ENCODE measurements around the gene CREBZF.
"Not testable (repeated sequence)": the region's sequence is repeated elsewhere in the genome, so short reads cannot be mapped to it uniquely, and the experiment has no call there.

CREBZF gene

DNA sequence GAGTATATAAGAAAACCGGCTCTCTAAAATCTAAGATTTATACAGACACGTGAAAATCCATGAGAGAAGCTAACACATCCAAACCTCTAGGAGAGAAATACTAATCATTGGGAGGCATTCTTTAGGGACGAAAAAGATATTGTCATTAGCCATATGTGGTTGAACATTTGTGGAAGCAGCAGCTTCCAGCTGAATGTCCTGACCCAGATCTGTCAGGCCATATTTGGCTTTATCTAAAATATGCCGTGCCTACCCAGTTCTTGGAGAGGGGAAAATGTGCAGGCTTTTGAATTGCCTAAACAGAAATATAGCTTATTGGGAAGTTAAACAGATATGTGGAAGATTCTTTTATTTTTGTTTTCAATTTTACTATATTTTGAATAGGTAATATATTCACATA, 14.6 kb upstream of the CREBZF start:
- TF ChIP-seq, protein P1, sequence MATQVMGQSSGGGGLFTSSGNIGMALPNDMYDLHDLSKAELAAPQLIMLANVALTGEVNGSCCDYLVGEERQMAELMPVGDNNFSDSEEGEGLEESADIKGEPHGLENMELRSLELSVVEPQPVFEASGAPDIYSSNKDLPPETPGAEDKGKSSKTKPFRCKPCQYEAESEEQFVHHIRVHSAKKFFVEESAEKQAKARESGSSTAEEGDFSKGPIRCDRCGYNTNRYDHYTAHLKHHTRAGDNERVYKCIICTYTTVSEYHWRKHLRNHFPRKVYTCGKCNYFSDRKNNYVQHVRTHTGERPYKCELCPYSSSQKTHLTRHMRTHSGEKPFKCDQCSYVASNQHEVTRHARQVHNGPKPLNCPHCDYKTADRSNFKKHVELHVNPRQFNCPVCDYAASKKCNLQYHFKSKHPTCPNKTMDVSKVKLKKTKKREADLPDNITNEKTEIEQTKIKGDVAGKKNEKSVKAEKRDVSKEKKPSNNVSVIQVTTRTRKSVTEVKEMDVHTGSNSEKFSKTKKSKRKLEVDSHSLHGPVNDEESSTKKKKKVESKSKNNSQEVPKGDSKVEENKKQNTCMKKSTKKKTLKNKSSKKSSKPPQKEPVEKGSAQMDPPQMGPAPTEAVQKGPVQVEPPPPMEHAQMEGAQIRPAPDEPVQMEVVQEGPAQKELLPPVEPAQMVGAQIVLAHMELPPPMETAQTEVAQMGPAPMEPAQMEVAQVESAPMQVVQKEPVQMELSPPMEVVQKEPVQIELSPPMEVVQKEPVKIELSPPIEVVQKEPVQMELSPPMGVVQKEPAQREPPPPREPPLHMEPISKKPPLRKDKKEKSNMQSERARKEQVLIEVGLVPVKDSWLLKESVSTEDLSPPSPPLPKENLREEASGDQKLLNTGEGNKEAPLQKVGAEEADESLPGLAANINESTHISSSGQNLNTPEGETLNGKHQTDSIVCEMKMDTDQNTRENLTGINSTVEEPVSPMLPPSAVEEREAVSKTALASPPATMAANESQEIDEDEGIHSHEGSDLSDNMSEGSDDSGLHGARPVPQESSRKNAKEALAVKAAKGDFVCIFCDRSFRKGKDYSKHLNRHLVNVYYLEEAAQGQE (IDR thresholded peaks at IDR 0.05; ENCODE audit: insufficient replicate concordance, low read depth) = no peak
- TF ChIP-seq, protein P2, sequence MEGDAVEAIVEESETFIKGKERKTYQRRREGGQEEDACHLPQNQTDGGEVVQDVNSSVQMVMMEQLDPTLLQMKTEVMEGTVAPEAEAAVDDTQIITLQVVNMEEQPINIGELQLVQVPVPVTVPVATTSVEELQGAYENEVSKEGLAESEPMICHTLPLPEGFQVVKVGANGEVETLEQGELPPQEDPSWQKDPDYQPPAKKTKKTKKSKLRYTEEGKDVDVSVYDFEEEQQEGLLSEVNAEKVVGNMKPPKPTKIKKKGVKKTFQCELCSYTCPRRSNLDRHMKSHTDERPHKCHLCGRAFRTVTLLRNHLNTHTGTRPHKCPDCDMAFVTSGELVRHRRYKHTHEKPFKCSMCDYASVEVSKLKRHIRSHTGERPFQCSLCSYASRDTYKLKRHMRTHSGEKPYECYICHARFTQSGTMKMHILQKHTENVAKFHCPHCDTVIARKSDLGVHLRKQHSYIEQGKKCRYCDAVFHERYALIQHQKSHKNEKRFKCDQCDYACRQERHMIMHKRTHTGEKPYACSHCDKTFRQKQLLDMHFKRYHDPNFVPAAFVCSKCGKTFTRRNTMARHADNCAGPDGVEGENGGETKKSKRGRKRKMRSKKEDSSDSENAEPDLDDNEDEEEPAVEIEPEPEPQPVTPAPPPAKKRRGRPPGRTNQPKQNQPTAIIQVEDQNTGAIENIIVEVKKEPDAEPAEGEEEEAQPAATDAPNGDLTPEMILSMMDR (IDR thresholded peaks at IDR 0.05; ENCODE audit: insufficient read depth, low read length) = no peak
- TF ChIP-seq POLR2AphosphoS5 (IDR thresholded peaks at IDR 0.05; ENCODE audit: low read depth) (no peak), SPI1 (IDR thresholded peaks at IDR 0.05; ENCODE audit: borderline replicate concordance, low read depth) (no peak), GABPA (IDR thresholded peaks at IDR 0.05; ENCODE audit: low read depth) (no peak)
- no peaks in the 10 kb centered on the region for H3K27me3 ChIP-seq (ENCODE audit: insufficient read depth, poor library complexity, severe bottlenecking)
- H3K27ac ChIP-seq (replicated peaks) = no peak overlapping the region
- no peak for DNase-seq (ENCODE audit: low read depth in 1 of 2, low spot score in 1 of 2)
- no peak overlapping the region for H3K4me3 ChIP-seq (replicated peaks; ENCODE audit: insufficient read depth, low read length)

DNA sequence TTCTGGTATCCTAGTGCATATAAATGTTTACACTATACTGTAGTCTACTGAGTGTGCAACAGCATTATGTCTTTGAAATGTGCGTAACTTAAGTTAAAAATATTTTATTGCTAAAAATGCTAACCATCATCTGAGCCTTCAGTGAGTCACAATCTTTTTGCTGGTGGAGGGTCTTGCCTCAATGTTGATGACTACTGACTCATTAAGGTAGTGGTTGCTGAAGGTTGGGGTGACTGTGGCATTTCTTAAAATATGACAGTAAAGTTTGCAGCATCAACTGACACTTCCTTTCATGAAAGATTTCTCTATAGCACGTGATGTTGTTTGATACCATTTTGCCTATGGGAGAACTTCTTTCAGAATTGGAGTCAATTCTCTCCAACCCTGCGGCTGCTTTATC, 8.5 kb upstream of the CREBZF start:
- TF ChIP-seq SPI1 (IDR thresholded peaks at IDR 0.05; ENCODE audit: borderline replicate concordance, low read depth) = no peak
- no peak for TF ChIP-seq GABPA (IDR thresholded peaks at IDR 0.05; ENCODE audit: low read depth)
- TF ChIP-seq POLR2AphosphoS5 (IDR thresholded peaks at IDR 0.05; ENCODE audit: low read depth) = no peak
- TF ChIP-seq, protein P1 (IDR thresholded peaks at IDR 0.05; ENCODE audit: insufficient replicate concordance, low read depth) = no peak
- TF ChIP-seq, protein P2 (IDR thresholded peaks at IDR 0.05; ENCODE audit: insufficient read depth, low read length) = no peak
- DNase-seq (ENCODE audit: low read depth in 1 of 2, low spot score in 1 of 2) = no peak
- H3K27me3 ChIP-seq (ENCODE audit: insufficient read depth, poor library complexity, severe bottlenecking) = no peaks in the 10 kb centered on the region
- no peak overlapping the region for H3K4me3 ChIP-seq (replicated peaks; ENCODE audit: insufficient read depth, low read length)
- no peak overlapping the region for H3K27ac ChIP-seq (replicated peaks)

DNA sequence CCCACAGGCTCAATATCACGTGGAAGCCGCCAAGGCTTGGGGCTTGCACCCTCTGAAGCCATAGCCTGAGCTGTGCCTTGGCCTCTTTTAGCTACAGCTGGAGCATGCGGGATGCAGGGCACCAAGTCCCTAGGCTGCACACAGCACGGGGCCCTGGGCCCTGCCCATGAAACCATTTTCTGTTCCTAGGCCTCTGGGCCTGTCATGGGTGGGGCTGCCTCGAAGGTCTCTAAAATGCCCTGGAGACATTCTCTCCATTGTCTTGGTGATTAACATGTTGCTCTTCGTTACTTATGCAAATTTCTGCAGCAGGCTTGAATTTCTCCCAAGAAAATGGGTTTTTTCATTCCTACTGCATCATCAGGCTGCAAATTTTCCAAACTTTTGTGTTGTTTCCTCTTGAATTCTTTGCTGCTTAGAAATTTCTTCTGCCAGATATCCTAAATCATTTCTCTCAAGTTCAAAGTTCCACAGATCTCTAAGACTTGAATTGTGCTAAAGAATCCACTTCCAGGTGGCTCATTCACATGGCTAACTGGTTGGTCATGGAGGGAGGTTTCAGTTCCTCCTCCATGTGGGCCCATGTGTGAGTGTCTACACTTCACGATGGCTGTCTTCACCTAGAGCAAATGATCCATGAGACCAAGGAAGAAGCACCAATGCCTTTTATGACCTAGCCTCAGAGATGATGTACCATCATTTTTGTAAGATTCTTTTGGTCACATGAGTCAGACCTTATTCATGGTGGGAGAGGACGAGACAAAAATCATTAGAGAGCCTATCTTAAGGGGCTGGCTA, 7.4 kb upstream of the CREBZF start:
- H3K27me3 ChIP-seq (ENCODE audit: insufficient read depth, poor library complexity, severe bottlenecking) = no peaks in the 10 kb centered on the region
- no peak overlapping the region for H3K4me3 ChIP-seq (replicated peaks; ENCODE audit: insufficient read depth, low read length)
- no peak for DNase-seq (ENCODE audit: low read depth in 1 of 2, low spot score in 1 of 2)
- no peak overlapping the region for H3K27ac ChIP-seq (replicated peaks)
- TF ChIP-seq POLR2AphosphoS5 (IDR thresholded peaks at IDR 0.05; ENCODE audit: low read depth) = no peak
- TF ChIP-seq, protein P1 (IDR thresholded peaks at IDR 0.05; ENCODE audit: insufficient replicate concordance, low read depth) = no peak
- TF ChIP-seq SPI1 (IDR thresholded peaks at IDR 0.05; ENCODE audit: borderline replicate concordance, low read depth) = no peak
- TF ChIP-seq, protein P2 (IDR thresholded peaks at IDR 0.05; ENCODE audit: insufficient read depth, low read length) = no peak
- TF ChIP-seq GABPA (IDR thresholded peaks at IDR 0.05; ENCODE audit: low read depth) = no peak

DNA sequence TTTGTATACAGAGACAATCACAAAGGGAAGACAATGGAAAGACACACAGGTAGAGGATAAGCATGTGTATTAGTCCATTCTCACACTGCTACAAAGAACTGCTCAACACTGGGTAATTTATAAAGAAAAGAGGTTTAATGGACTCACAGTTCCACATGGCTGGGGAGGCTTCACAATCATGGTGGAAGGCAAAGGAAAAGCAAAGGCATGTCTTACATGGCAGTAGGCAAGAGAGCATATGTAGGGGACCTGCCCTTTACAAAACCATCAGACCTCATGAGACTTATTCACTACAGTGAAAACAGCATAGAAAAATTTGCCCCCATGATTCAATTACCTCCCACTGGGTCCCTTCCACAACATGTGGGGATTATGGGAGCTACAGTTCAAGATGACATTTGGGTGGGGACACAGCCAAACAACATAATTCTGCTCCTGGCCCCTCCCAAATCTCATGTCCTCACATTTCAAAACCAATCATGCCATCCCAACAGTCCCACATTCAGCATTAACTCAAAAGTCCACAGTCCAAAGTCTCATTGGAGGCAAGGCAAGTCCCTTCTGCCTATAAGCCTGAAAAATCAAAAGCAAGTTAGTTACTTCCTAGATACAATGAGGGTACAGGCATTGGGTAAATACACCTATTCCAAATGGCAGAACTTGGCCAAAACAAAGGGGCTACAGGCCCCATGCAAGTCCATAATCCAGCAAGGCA, 6.2 kb upstream of the CREBZF start:
- H3K27ac ChIP-seq (replicated peaks); DNase-seq (ENCODE audit: low read depth in 1 of 2, low spot score in 1 of 2); H3K27me3 ChIP-seq (ENCODE audit: insufficient read depth, poor library complexity, severe bottlenecking); H3K4me3 ChIP-seq (replicated peaks; ENCODE audit: insufficient read depth, low read length): not testable (repeated sequence)
